ENCODE measurements around the gene IL17RE. TPM values are rescaled to one million over a fixed set of nuclear protein-coding genes. Genes with fewer than 3 reads are reported as not detected.

The IL17RE gene
- total and polyA plus RNA-seq, 2 of the 13 experiments (the other 11 are each of a cell fraction or from before 2014, with no cell fraction given), result 14.5 to 24.1 TPM

DNA sequence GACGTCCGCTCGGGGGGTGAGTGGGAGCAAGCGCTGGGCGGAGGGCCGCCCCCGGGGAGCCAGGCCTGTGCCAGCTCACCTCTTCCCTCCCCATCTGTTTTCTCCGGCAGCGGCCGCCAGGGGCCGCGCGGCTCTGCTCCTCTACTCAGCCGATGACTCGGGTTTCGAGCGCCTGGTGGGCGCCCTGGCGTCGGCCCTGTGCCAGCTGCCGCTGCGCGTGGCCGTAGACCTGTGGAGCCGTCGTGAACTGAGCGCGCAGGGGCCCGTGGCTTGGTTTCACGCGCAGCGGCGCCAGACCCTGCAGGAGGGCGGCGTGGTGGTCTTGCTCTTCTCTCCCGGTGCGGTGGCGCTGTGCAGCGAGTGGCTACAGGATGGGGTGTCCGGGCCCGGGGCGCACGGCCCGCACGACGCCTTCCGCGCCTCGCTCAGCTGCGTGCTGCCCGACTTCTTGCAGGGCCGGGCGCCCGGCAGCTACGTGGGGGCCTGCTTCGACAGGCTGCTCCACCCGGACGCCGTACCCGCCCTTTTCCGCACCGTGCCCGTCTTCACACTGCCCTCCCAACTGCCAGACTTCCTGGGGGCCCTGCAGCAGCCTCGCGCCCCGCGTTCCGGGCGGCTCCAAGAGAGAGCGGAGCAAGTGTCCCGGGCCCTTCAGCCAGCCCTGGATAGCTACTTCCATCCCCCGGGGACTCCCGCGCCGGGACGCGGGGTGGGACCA, 30.4 kb downstream of the IL17RE start (continued):
- TF ChIP-seq ZNF644 (CRISPR knock-in tag; IDR thresholded peaks at IDR 0.05; ENCODE audit: low read depth) (no peak), GTF3A (CRISPR knock-in tag; conservative IDR thresholded peaks at IDR 0.05) (no peak), RARG (CRISPR knock-in tag; IDR thresholded peaks at IDR 0.05; ENCODE audit: low read depth) (no peak), EZH2 (conservative IDR thresholded peaks at IDR 0.05; ENCODE audit: low read depth, low read length) (no peak), ZZZ3 (CRISPR knock-in tag; IDR thresholded peaks at IDR 0.05; ENCODE audit: borderline replicate concordance) (no peak), FOXP1 (IDR thresholded peaks at IDR 0.05) (no peak), FOXP1 (CRISPR knock-in tag; IDR thresholded peaks at IDR 0.05) (no peak), ZNF564 (CRISPR knock-in tag; IDR thresholded peaks at IDR 0.05) (peak; percentile 22; the same call in 1 of the 2 replicates)
- TF ChIP-seq, protein P1, sequence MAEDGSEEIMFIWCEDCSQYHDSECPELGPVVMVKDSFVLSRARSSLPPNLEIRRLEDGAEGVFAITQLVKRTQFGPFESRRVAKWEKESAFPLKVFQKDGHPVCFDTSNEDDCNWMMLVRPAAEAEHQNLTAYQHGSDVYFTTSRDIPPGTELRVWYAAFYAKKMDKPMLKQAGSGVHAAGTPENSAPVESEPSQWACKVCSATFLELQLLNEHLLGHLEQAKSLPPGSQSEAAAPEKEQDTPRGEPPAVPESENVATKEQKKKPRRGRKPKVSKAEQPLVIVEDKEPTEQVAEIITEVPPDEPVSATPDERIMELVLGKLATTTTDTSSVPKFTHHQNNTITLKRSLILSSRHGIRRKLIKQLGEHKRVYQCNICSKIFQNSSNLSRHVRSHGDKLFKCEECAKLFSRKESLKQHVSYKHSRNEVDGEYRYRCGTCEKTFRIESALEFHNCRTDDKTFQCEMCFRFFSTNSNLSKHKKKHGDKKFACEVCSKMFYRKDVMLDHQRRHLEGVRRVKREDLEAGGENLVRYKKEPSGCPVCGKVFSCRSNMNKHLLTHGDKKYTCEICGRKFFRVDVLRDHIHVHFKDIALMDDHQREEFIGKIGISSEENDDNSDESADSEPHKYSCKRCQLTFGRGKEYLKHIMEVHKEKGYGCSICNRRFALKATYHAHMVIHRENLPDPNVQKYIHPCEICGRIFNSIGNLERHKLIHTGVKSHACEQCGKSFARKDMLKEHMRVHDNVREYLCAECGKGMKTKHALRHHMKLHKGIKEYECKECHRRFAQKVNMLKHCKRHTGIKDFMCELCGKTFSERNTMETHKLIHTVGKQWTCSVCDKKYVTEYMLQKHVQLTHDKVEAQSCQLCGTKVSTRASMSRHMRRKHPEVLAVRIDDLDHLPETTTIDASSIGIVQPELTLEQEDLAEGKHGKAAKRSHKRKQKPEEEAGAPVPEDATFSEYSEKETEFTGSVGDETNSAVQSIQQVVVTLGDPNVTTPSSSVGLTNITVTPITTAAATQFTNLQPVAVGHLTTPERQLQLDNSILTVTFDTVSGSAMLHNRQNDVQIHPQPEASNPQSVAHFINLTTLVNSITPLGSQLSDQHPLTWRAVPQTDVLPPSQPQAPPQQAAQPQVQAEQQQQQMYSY (CRISPR knock-in tag; IDR thresholded peaks at IDR 0.05), result no peak
- TF ChIP-seq, protein P2, sequence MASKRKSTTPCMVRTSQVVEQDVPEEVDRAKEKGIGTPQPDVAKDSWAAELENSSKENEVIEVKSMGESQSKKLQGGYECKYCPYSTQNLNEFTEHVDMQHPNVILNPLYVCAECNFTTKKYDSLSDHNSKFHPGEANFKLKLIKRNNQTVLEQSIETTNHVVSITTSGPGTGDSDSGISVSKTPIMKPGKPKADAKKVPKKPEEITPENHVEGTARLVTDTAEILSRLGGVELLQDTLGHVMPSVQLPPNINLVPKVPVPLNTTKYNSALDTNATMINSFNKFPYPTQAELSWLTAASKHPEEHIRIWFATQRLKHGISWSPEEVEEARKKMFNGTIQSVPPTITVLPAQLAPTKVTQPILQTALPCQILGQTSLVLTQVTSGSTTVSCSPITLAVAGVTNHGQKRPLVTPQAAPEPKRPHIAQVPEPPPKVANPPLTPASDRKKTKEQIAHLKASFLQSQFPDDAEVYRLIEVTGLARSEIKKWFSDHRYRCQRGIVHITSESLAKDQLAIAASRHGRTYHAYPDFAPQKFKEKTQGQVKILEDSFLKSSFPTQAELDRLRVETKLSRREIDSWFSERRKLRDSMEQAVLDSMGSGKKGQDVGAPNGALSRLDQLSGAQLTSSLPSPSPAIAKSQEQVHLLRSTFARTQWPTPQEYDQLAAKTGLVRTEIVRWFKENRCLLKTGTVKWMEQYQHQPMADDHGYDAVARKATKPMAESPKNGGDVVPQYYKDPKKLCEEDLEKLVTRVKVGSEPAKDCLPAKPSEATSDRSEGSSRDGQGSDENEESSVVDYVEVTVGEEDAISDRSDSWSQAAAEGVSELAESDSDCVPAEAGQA (IDR thresholded peaks at IDR 0.05; ENCODE audit: low read depth), result no peak; the same call in 1 of the 2 replicates
- TF ChIP-seq, protein P2 (CRISPR knock-in tag; IDR thresholded peaks at IDR 0.05; ENCODE audit: borderline replicate concordance), result 0 out of 2 replicates have a peak, but pooled peaks have one; percentile 9
- TF ChIP-seq, protein P3, sequence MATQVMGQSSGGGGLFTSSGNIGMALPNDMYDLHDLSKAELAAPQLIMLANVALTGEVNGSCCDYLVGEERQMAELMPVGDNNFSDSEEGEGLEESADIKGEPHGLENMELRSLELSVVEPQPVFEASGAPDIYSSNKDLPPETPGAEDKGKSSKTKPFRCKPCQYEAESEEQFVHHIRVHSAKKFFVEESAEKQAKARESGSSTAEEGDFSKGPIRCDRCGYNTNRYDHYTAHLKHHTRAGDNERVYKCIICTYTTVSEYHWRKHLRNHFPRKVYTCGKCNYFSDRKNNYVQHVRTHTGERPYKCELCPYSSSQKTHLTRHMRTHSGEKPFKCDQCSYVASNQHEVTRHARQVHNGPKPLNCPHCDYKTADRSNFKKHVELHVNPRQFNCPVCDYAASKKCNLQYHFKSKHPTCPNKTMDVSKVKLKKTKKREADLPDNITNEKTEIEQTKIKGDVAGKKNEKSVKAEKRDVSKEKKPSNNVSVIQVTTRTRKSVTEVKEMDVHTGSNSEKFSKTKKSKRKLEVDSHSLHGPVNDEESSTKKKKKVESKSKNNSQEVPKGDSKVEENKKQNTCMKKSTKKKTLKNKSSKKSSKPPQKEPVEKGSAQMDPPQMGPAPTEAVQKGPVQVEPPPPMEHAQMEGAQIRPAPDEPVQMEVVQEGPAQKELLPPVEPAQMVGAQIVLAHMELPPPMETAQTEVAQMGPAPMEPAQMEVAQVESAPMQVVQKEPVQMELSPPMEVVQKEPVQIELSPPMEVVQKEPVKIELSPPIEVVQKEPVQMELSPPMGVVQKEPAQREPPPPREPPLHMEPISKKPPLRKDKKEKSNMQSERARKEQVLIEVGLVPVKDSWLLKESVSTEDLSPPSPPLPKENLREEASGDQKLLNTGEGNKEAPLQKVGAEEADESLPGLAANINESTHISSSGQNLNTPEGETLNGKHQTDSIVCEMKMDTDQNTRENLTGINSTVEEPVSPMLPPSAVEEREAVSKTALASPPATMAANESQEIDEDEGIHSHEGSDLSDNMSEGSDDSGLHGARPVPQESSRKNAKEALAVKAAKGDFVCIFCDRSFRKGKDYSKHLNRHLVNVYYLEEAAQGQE (IDR thresholded peaks at IDR 0.05; ENCODE audit: borderline replicate concordance in 1 of 2, low read depth in 1 of 2, low read length in 2 of 2), result no peak
- TF ChIP-seq, protein P4, sequence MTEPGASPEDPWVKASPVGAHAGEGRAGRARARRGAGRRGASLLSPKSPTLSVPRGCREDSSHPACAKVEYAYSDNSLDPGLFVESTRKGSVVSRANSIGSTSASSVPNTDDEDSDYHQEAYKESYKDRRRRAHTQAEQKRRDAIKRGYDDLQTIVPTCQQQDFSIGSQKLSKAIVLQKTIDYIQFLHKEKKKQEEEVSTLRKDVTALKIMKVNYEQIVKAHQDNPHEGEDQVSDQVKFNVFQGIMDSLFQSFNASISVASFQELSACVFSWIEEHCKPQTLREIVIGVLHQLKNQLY (CRISPR knock-in tag; IDR thresholded peaks at IDR 0.05), result no peak
- TF ChIP-seq, protein P5, sequence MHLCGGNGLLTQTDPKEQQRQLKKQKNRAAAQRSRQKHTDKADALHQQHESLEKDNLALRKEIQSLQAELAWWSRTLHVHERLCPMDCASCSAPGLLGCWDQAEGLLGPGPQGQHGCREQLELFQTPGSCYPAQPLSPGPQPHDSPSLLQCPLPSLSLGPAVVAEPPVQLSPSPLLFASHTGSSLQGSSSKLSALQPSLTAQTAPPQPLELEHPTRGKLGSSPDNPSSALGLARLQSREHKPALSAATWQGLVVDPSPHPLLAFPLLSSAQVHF (CRISPR knock-in tag; IDR thresholded peaks at IDR 0.05), result 0 out of 2 replicates have a peak, but pooled peaks have one; percentile 21

All from HepG2 (cell line).